Vagina (tissue), 2 donors: Measurements from ENCODE around the gene NSUN5.

Source experiments
- POLR2AphosphoS5 ChIP-seq, 2 donors: sonication (generic); formaldehyde crosslinking; IDR thresholded peaks; one replicate each; pipeline ENCODE4 v1.9.0; 2017; ENCODE audit warnings: antibody characterized with exemption in 2 of 2, mild to moderate bottlenecking in 2 of 2, low read depth in 1 of 2; ENCODE audit not compliant: insufficient read depth in 1 of 2
- TF ChIP-seq, protein P1 (sequence below), 3 experiments: fragments of 450-650 bp in 2 of 3; fragments of 200-600 bp in 1 of 3; sonication (generic) in 1 of 3; IDR thresholded peaks; one replicate each; pipeline ENCODE4 v1.5.1; 2017 to 2019; ENCODE audit warnings: antibody characterized with exemption in 3 of 3, mild to moderate bottlenecking in 2 of 3, moderate library complexity in 2 of 3

- TF ChIP-seq, protein P1, sequence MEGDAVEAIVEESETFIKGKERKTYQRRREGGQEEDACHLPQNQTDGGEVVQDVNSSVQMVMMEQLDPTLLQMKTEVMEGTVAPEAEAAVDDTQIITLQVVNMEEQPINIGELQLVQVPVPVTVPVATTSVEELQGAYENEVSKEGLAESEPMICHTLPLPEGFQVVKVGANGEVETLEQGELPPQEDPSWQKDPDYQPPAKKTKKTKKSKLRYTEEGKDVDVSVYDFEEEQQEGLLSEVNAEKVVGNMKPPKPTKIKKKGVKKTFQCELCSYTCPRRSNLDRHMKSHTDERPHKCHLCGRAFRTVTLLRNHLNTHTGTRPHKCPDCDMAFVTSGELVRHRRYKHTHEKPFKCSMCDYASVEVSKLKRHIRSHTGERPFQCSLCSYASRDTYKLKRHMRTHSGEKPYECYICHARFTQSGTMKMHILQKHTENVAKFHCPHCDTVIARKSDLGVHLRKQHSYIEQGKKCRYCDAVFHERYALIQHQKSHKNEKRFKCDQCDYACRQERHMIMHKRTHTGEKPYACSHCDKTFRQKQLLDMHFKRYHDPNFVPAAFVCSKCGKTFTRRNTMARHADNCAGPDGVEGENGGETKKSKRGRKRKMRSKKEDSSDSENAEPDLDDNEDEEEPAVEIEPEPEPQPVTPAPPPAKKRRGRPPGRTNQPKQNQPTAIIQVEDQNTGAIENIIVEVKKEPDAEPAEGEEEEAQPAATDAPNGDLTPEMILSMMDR (IDR thresholded peaks at IDR 0.05) = no peak
- TF ChIP-seq POLR2AphosphoS5 (IDR thresholded peaks at IDR 0.05; ENCODE audit: insufficient read depth in 1 of 2, low read depth in 1 of 2) = no peak
These were observed 29.7 kb upstream of the NSUN5 start for GRCh38 chr7:73338321-73338720.
